Renal pelvis (tissue), 3 donors: ENCODE measurements around the gene APLF. TPM values are rescaled to one million over a fixed set of nuclear protein-coding genes. Genes with fewer than 3 reads are reported as not detected.

Source experiments
- polyA plus RNA-seq, 3 donors: library from polyadenylated mRNA; unstranded; fragments of 120-200 nt; gene quantifications; one replicate each; pipeline ENCODE4 v1.2.1, GENCODE V29; 2013; ENCODE audit not compliant: insufficient read length in 3 of 3

APLF gene
- polyA plus RNA-seq, 3 donors, result 3.7 to 4.2 (median 3.8) TPM

Other genes with a start within 250 kb of the APLF start
- gene PPP3R1, start 215.1 kb upstream of the APLF start, polyA plus RNA-seq, result 10 to 100 TPM; 47.6 to 50.2 (median 48.6) TPM
- 10 to 100 TPM; 16.7 to 23.2 (median 17.8) TPM for gene CNRIP1, start 147.6 kb upstream of the APLF start, polyA plus RNA-seq
- gene PLEK, start 102.3 kb upstream of the APLF start, polyA plus RNA-seq, result 1 to 10 TPM; 4.2 to 6.4 (median 4.7) TPM
- gene FBXO48, start 291 bp upstream of the APLF start, polyA plus RNA-seq, result 1 to 10 TPM; 1.7 to 2.5 (median 2.3) TPM
- gene PROKR1, start 176.0 kb downstream of the APLF start, polyA plus RNA-seq, result under 1 TPM; 0.21 to 0.43 (median 0.40) TPM